Measurements from ENCODE around the gene EIF2D. TPM values are rescaled to one million over a fixed set of nuclear protein-coding genes. Genes with fewer than 3 reads are reported as not detected.
"Not testable (repeated sequence)": the region's sequence is repeated elsewhere in the genome, so short reads cannot be mapped to it uniquely, and the experiment has no call there.

EIF2D gene
- total RNA-seq, 4 donors from 2014 or later: 20.0 to 66.0 (median 34.9) TPM

GRCh38 chr1:206643118-206643698, 30.9 kb upstream of the EIF2D start:
- DNase-seq: no peak
- TF ChIP-seq POLR2A (IDR thresholded peaks at IDR 0.05) (no peak), CTCF (IDR thresholded peaks at IDR 0.05) (no peak)

GRCh38 chr1:206642074-206642473, 29.8 kb upstream of the EIF2D start:
- DNase-seq, H3K4me3 ChIP-seq, H3K9me3 ChIP-seq: not testable (repeated sequence)

More at GRCh38 chr1:206643118-206643698, 30.9 kb upstream of the EIF2D start:
- Histone ChIP-seq H3K4me3 (no peak overlapping the region), H3K4me1 (no peaks in the 10 kb centered on the region), H3K27ac (no peak overlapping the region), H3K36me3 (peaks cover 0 to 6% (median 0%) of the 10 kb centered on the region in 3 donors), H3K27me3 (no peaks in the 10 kb centered on the region), H3K9me3 (no peaks in the 10 kb centered on the region)

GRCh38 chr1:206637605-206638004, 25.3 kb upstream of the EIF2D start:
- no peak for TF ChIP-seq CTCF (IDR thresholded peaks at IDR 0.05)
- no peak for TF ChIP-seq POLR2A (IDR thresholded peaks at IDR 0.05)
- Histone ChIP-seq H3K36me3 (no peaks in the 10 kb centered on the region), H3K4me3 (no peak overlapping the region), H3K9me3 (no peaks in the 10 kb centered on the region), H3K4me1 (peaks cover 0 to 19% (median 6%) of the 10 kb centered on the region in 4 donors), H3K27ac (no peak overlapping the region), H3K27me3 (no peaks in the 10 kb centered on the region)
- DNase-seq: no peak

More at GRCh38 chr1:206642074-206642473, 29.8 kb upstream of the EIF2D start:
- not testable (repeated sequence) for H3K27me3 ChIP-seq, H3K27ac ChIP-seq, H3K36me3 ChIP-seq, H3K4me1 ChIP-seq

- no peak for TF ChIP-seq POLR2A (IDR thresholded peaks at IDR 0.05)
- no peak for TF ChIP-seq CTCF (IDR thresholded peaks at IDR 0.05)
- Histone ChIP-seq H3K4me1 (peaks cover 0 to 19% (median 6%) of the 10 kb centered on the region in 4 donors), H3K36me3 (no peaks in the 10 kb centered on the region), H3K9me3 (no peaks in the 10 kb centered on the region), H3K27ac (no peak overlapping the region), H3K27me3 (no peaks in the 10 kb centered on the region), H3K4me3 (no peak overlapping the region)
- DNase-seq: no peak
These were observed 24.4 kb upstream of the EIF2D start for GRCh38 chr1:206636671-206637070.

- no peak for DNase-seq
- no peaks in the 10 kb centered on the region for H3K36me3 ChIP-seq
- H3K4me3 ChIP-seq: peak overlapping the region; percentile 61 to 82 (median 75)
- H3K4me1 ChIP-seq: peaks cover 0 to 19% (median 6%) of the 10 kb centered on the region in 4 donors
- TF ChIP-seq CTCF (IDR thresholded peaks at IDR 0.05) (no peak), POLR2A (IDR thresholded peaks at IDR 0.05) (no peak)
- H3K9me3 ChIP-seq: no peaks in the 10 kb centered on the region
- no peaks in the 10 kb centered on the region for H3K27me3 ChIP-seq
- peak overlapping the region; percentile 59 to 79 (median 67) for H3K27ac ChIP-seq
These were observed 23.7 kb upstream of the EIF2D start for GRCh38 chr1:206635978-206636345.

- Histone ChIP-seq H3K9me3 (no peaks in the 10 kb centered on the region), H3K36me3 (no peaks in the 10 kb centered on the region), H3K4me3 (peak within 1 kb of the TSS; percentile 61 to 82 (median 75)), H3K4me1 (peaks cover 0 to 19% (median 6%) of the 10 kb centered on the region in 4 donors), H3K27ac (peak within 1 kb of the TSS; percentile 59 to 79 (median 67)), H3K27me3 (no peaks in the 10 kb centered on the region)
- peak in 4 of 6 experiments; percentile 21 to 35 (median 29) for TF ChIP-seq CTCF (IDR thresholded peaks at IDR 0.05)
- peak; percentile 29 to 68 for TF ChIP-seq POLR2A (IDR thresholded peaks at IDR 0.05)
- DNase-seq: peak; percentile 90 to 98 (median 97)
These were observed 23.1 kb upstream of the EIF2D start, which contains the start of gene DYRK3 for GRCh38 chr1:206635080-206635977. Gene DYRK3, plus strand, starts transcription at chr1:206635536. Its CDS starts 168 bp downstream, at chr1:206635704.

Measured in Peyer's patch (tissue), 4 donors.